ENCODE measurements around the gene ANO7. TPM values are rescaled to one million over a fixed set of nuclear protein-coding genes. Genes with fewer than 3 reads are reported as not detected.
A peak's percentile ranks its signal among the peaks of the same experiment; 100 is the strongest.

ANO7 gene
- total RNA-seq, 4 donors from 2014 or later: 0.59 TPM; not detected in 3

DNA sequence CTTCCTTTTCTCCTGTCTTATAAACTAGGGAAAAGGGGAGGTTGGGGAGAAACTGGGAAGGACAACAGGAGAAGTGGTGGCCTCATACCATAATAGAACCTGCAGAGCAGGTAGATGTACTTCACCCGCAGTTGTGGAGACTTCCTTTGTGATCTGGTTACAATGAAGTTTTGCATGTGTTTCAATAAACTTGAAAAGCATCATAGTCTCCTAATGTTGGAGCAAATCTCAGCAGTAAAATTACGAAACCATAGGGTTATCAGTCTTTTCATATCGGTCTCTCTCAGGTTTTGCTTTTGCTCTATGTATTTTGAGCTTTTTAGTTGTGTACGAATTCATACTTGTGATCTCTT, 30.5 kb downstream of the ANO7 start:
- no peak for DNase-seq
- WGBS, 2 donors: 45 to 46% methylated on average over 4 of the region's 4 CpGs
- intact Hi-C loops (cut with DNase I): no loop called here
- TF ChIP-seq, protein P1, sequence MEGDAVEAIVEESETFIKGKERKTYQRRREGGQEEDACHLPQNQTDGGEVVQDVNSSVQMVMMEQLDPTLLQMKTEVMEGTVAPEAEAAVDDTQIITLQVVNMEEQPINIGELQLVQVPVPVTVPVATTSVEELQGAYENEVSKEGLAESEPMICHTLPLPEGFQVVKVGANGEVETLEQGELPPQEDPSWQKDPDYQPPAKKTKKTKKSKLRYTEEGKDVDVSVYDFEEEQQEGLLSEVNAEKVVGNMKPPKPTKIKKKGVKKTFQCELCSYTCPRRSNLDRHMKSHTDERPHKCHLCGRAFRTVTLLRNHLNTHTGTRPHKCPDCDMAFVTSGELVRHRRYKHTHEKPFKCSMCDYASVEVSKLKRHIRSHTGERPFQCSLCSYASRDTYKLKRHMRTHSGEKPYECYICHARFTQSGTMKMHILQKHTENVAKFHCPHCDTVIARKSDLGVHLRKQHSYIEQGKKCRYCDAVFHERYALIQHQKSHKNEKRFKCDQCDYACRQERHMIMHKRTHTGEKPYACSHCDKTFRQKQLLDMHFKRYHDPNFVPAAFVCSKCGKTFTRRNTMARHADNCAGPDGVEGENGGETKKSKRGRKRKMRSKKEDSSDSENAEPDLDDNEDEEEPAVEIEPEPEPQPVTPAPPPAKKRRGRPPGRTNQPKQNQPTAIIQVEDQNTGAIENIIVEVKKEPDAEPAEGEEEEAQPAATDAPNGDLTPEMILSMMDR (IDR thresholded peaks at IDR 0.05): no peak
- Histone ChIP-seq H3K27ac (peak overlapping the region in 1 of 4 donors; percentile 40), H3K9me3 (no peaks in the 10 kb centered on the region), H3K4me1 (peaks cover 7 to 31% (median 12%) of the 10 kb centered on the region in 3 donors), H3K27me3 (no peaks in the 10 kb centered on the region), H3K4me3 (peak overlapping the region in 3 of 4 donors; percentile 50 to 85 (median 65)), H3K36me3 (no peaks in the 10 kb centered on the region)

DNA sequence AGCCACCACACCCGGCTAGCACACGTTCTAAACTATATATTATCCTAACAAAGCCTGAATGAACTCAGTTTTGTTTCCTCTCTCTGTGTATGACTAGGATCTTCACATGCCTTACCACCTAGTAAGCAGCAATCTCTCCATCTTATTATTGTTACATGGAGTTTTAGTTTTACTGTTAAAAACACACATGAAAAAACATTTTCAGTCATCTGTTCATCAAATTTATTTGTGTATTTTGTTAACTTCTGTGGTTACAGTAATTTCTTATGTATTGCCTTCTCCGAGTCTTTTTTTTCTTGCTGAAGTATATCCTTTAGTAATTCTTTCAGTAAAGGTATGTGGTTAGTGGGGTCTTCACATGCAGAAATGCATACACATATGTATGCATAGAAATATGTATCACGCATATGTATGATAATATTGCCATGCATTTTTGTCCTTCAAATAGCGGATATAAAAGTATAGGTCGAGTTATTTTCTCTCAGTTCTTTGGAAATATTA, 31.4 kb downstream of the ANO7 start:
- intact Hi-C loops (cut with DNase I): no loop called here
- peaks cover 0 to under 1% (median 0%) of the 10 kb centered on the region in 3 donors for H3K36me3 ChIP-seq
- WGBS, 2 donors: 77 to 78% methylated on average over 6 of the region's 6 CpGs
- H3K27ac ChIP-seq: no peak overlapping the region
- peaks cover 11 to 40% (median 16%) of the 10 kb centered on the region in 3 donors for H3K4me1 ChIP-seq
- no peaks in the 10 kb centered on the region for H3K9me3 ChIP-seq
- DNase-seq: no peak
- no peak overlapping the region for H3K4me3 ChIP-seq
- H3K27me3 ChIP-seq: no peaks in the 10 kb centered on the region
- no peak for TF ChIP-seq POLR2A (IDR thresholded peaks at IDR 0.05)
- TF ChIP-seq, protein P1 (IDR thresholded peaks at IDR 0.05): no peak

- peaks cover 8 to 27% (median 13%) of the 10 kb centered on the region in 3 donors for H3K4me1 ChIP-seq
- H3K27ac ChIP-seq: no peak overlapping the region
- DNase-seq: no peak
Observed at GRCh38 chr2:241223211-241224017, 34.9 kb downstream of the ANO7 start.

GRCh38 chr2:241224018-241224850, 35.8 kb downstream of the ANO7 start:
- 43 to 54% methylated on average over 18 to 19 of the region's 26 CpGs for WGBS, 2 donors
- H3K27ac ChIP-seq: no peak overlapping the region
- H3K27me3 ChIP-seq: no peaks in the 10 kb centered on the region
- intact Hi-C loops (cut with DNase I): no loop called here
- TF ChIP-seq, protein P1 (IDR thresholded peaks at IDR 0.05): no peak
- TF ChIP-seq POLR2A (IDR thresholded peaks at IDR 0.05): no peak
- no peak for DNase-seq
- H3K4me3 ChIP-seq: no peak overlapping the region
- peaks cover 22 to 44% (median 24%) of the 10 kb centered on the region in 3 donors for H3K36me3 ChIP-seq
- H3K9me3 ChIP-seq: no peaks in the 10 kb centered on the region
- H3K4me1 ChIP-seq: peaks cover 4 to 19% (median 6%) of the 10 kb centered on the region in 3 donors

More at GRCh38 chr2:241223211-241224017, 34.9 kb downstream of the ANO7 start:
- Histone ChIP-seq H3K27me3 (no peaks in the 10 kb centered on the region), H3K4me3 (no peak overlapping the region), H3K36me3 (peaks cover 14 to 35% (median 16%) of the 10 kb centered on the region in 3 donors), H3K9me3 (no peaks in the 10 kb centered on the region)
- intact Hi-C loops (cut with DNase I): no loop called here
- TF ChIP-seq POLR2A (IDR thresholded peaks at IDR 0.05): no peak
- TF ChIP-seq, protein P1 (IDR thresholded peaks at IDR 0.05): no peak
- WGBS, 2 donors: 67 to 70% methylated on average over 2 to 18 of the region's 23 CpGs
